HEK293 (cell line): ENCODE data around the gene PHKG1.
"Not testable (repeated sequence)": the region's sequence is repeated elsewhere in the genome, so short reads cannot be mapped to it uniquely, and the experiment has no call there.

Experiments
- CTCF ChIA-PET: fragments of 350-600 bp; formaldehyde crosslinking; extraction: SDS; loops from one replicate; lab custom pipeline; 2021; ENCODE audit warnings: antibody characterized with exemption; lab: Yijun Ruan, JAX
- POLR2A ChIA-PET: fragments of 300-600 bp; formaldehyde crosslinking; extraction: SDS; loops from one replicate; lab custom pipeline; 2020; ENCODE audit warnings: antibody characterized with exemption, inconsistent platforms; lab: Yijun Ruan, JAX
- H3K27ac ChIP-seq: fragments of 200-500 bp; sonication (Bioruptor generic); 2 replicates; pipeline ENCODE4 v1.5.1; 2014; ENCODE audit warnings: low read depth, low read length, control low read depth, inconsistent platforms; ENCODE audit errors: extremely low read depth
- H3K36me3 ChIP-seq, 2 experiments: fragments of 200-500 bp in 1 of 2; sonication (Bioruptor generic) in 1 of 2; 1 replicate in 1 of 2; 2 replicates in 1 of 2; pipeline ENCODE4 v1.5.1; 2014 to 2017; ENCODE audit warnings: inconsistent platforms in 2 of 2, low read length in 2 of 2; ENCODE audit not compliant: control insufficient read depth in 2 of 2, insufficient read depth in 1 of 2
- H3K4me1 ChIP-seq: fragments of 200-500 bp; sonication (Bioruptor generic); 2 replicates; pipeline ENCODE4 v1.5.1; 2014; ENCODE audit warnings: mild to moderate bottlenecking, low read length, inconsistent platforms; ENCODE audit not compliant: control insufficient read depth, insufficient read depth
- H3K4me3 ChIP-seq: 2 replicates; pipeline ENCODE4 v1.5.1; 2011; ENCODE audit warnings: low read depth, mild to moderate bottlenecking, control low read depth, low read length, moderate library complexity
- H3K9me3 ChIP-seq: fragments of 200-500 bp; sonication (Bioruptor generic); 2 replicates; pipeline ENCODE4 v1.5.1; 2014; ENCODE audit warnings: low read depth, low read length, inconsistent platforms; ENCODE audit not compliant: control insufficient read depth, insufficient read depth
- AEBP2 ChIP-seq: fragments of 450-650 bp; formaldehyde crosslinking; IDR thresholded peaks from 2 replicates; pipeline ENCODE4 v1.5.1; 2016; ENCODE audit warnings: missing biosample characterization, missing genetic modification characterization, borderline replicate concordance
- BCL6B ChIP-seq: fragments of 450-650 bp; formaldehyde crosslinking; IDR thresholded peaks from 2 replicates; pipeline ENCODE4 v1.5.1; 2017; ENCODE audit warnings: missing biosample characterization, missing genetic modification characterization
- GFI1B ChIP-seq: fragments of 450-650 bp; formaldehyde crosslinking; IDR thresholded peaks from 2 replicates; pipeline ENCODE4 v1.5.1; 2016; ENCODE audit warnings: missing biosample characterization, missing genetic modification characterization
- INSM2 ChIP-seq: fragments of 450-650 bp; formaldehyde crosslinking; IDR thresholded peaks from 2 replicates; pipeline ENCODE4 v1.5.1; 2016; ENCODE audit warnings: missing biosample characterization, missing genetic modification characterization
- KLF10 ChIP-seq: fragments of 450-650 bp; IDR thresholded peaks from 2 replicates; pipeline ENCODE4 v1.5.1; 2018; ENCODE audit warnings: missing biosample characterization, mild to moderate bottlenecking, missing genetic modification characterization
- KLF9 ChIP-seq: fragments of 450-650 bp; formaldehyde crosslinking; IDR thresholded peaks from 2 replicates; pipeline ENCODE4 v1.5.1; 2016; ENCODE audit warnings: missing biosample characterization, missing genetic modification characterization, low read depth
- RBAK ChIP-seq: fragments of 450-650 bp; formaldehyde crosslinking; IDR thresholded peaks from 2 replicates; pipeline ENCODE4 v1.5.1; 2016; ENCODE audit warnings: missing biosample characterization, missing genetic modification characterization
- REST ChIP-seq: fragments of 450-650 bp; formaldehyde crosslinking; IDR thresholded peaks from 2 replicates; pipeline ENCODE4 v1.5.1; 2016; ENCODE audit warnings: missing biosample characterization, missing genetic modification characterization
- ZBTB20 ChIP-seq: fragments of 450-650 bp; formaldehyde crosslinking; IDR thresholded peaks from 2 replicates; pipeline ENCODE4 v1.5.1; 2016; ENCODE audit warnings: missing biosample characterization, missing genetic modification characterization
- ZFP3 ChIP-seq: fragments of 450-650 bp; formaldehyde crosslinking; IDR thresholded peaks from 2 replicates; pipeline ENCODE4 v1.5.1; 2016; ENCODE audit warnings: low read depth, missing biosample characterization, missing genetic modification characterization
- ZFP69B ChIP-seq: fragments of 450-650 bp; formaldehyde crosslinking; IDR thresholded peaks from 2 replicates; pipeline ENCODE4 v1.5.1; 2016; ENCODE audit warnings: missing biosample characterization, missing genetic modification characterization
- ZIC2 ChIP-seq: fragments of 450-650 bp; formaldehyde crosslinking; IDR thresholded peaks from 2 replicates; pipeline ENCODE4 v1.5.1; 2016; ENCODE audit warnings: missing biosample characterization, missing genetic modification characterization
- ZNF138 ChIP-seq: fragments of 450-650 bp; formaldehyde crosslinking; IDR thresholded peaks from 2 replicates; pipeline ENCODE4 v1.5.1; 2016; ENCODE audit warnings: missing biosample characterization, missing genetic modification characterization, borderline replicate concordance
- ZNF155 ChIP-seq: fragments of 450-650 bp; formaldehyde crosslinking; IDR thresholded peaks from 2 replicates; pipeline ENCODE4 v1.5.1; 2016; ENCODE audit warnings: missing biosample characterization, missing genetic modification characterization
- ZNF2 ChIP-seq: fragments of 450-650 bp; formaldehyde crosslinking; IDR thresholded peaks from 2 replicates; pipeline ENCODE4 v1.5.1; 2016; ENCODE audit warnings: missing biosample characterization, missing genetic modification characterization
- ZNF311 ChIP-seq: fragments of 450-650 bp; formaldehyde crosslinking; IDR thresholded peaks from 2 replicates; pipeline ENCODE4 v1.5.1; 2017; ENCODE audit warnings: missing biosample characterization, missing genetic modification characterization, borderline replicate concordance
- ZNF350 ChIP-seq: fragments of 450-650 bp; formaldehyde crosslinking; IDR thresholded peaks from 2 replicates; pipeline ENCODE4 v1.5.0; 2017; ENCODE audit warnings: missing biosample characterization, mild to moderate bottlenecking, missing genetic modification characterization
- ZNF548 ChIP-seq: fragments of 450-650 bp; formaldehyde crosslinking; IDR thresholded peaks from 2 replicates; pipeline ENCODE4 v1.5.1; 2016; ENCODE audit warnings: missing biosample characterization, missing genetic modification characterization
- ZNF555 ChIP-seq: fragments of 450-650 bp; formaldehyde crosslinking; conservative IDR thresholded peaks from 2 replicates; pipeline ENCODE4 v1.5.1; 2017; ENCODE audit warnings: missing biosample characterization, mild to moderate bottlenecking, missing genetic modification characterization, inconsistent platforms
- ZNF560 ChIP-seq: fragments of 450-650 bp; formaldehyde crosslinking; IDR thresholded peaks from 2 replicates; pipeline ENCODE4 v1.5.1; 2017; ENCODE audit warnings: missing biosample characterization, missing genetic modification characterization, borderline replicate concordance
- ZNF580 ChIP-seq: fragments of 450-650 bp; formaldehyde crosslinking; IDR thresholded peaks from 2 replicates; pipeline ENCODE4 v1.5.1; 2016; ENCODE audit warnings: missing biosample characterization, missing genetic modification characterization
- ZNF610 ChIP-seq: fragments of 450-650 bp; formaldehyde crosslinking; IDR thresholded peaks from 2 replicates; pipeline ENCODE4 v1.5.1; 2016; ENCODE audit warnings: missing biosample characterization, missing genetic modification characterization, borderline replicate concordance
- ZNF677 ChIP-seq: fragments of 450-650 bp; IDR thresholded peaks from 2 replicates; pipeline ENCODE4 v1.5.0; 2018; ENCODE audit warnings: missing biosample characterization, mild to moderate bottlenecking, missing genetic modification characterization, moderate library complexity
- ZNF747 ChIP-seq: fragments of 450-650 bp; formaldehyde crosslinking; IDR thresholded peaks from 2 replicates; pipeline ENCODE4 v1.5.1; 2016; ENCODE audit warnings: missing biosample characterization, missing genetic modification characterization
- ZNF777 ChIP-seq: fragments of 450-650 bp; formaldehyde crosslinking; IDR thresholded peaks from 2 replicates; pipeline ENCODE4 v1.5.1; 2017; ENCODE audit warnings: missing biosample characterization, missing genetic modification characterization, borderline replicate concordance

The PHKG1 gene

GRCh38 chr7:56115852-56116538, 23.2 kb upstream of the PHKG1 start, which contains the start of gene NUPR2 (continued):
- TF ChIP-seq REST = no peak
- TF ChIP-seq KLF9 (tag by site-specific recombination) = no peak
- TF ChIP-seq GFI1B (tag by site-specific recombination) = no peak
- TF ChIP-seq ZNF350 (tag by site-specific recombination) = no peak
- no peak for TF ChIP-seq ZNF2 (tag by site-specific recombination)
- TF ChIP-seq ZNF138 (tag by site-specific recombination) = no peak

- H3K4me3 ChIP-seq, CTCF ChIA-PET, H3K36me3 ChIP-seq, H3K27ac ChIP-seq, POLR2A ChIA-PET, H3K4me1 ChIP-seq, H3K9me3 ChIP-seq: not testable (repeated sequence)
These were observed 19.5 kb upstream of the PHKG1 start for GRCh38 chr7:56112244-56112643.

GRCh38 chr7:56110611-56111010, 17.9 kb upstream of the PHKG1 start:
- CTCF ChIA-PET = no interaction called here
- POLR2A ChIA-PET = no interaction called here
- no peak for TF ChIP-seq ZBTB20
- TF ChIP-seq ZNF555 (tag by site-specific recombination) = no peak
- TF ChIP-seq ZNF155 (tag by site-specific recombination) = no peak
- no peak for TF ChIP-seq AEBP2 (tag by site-specific recombination)
- TF ChIP-seq INSM2 (tag by site-specific recombination) = no peak
- TF ChIP-seq RBAK (tag by site-specific recombination) = no peak
- TF ChIP-seq ZNF580 (tag by site-specific recombination) = no peak
- no peak for TF ChIP-seq ZIC2 (tag by site-specific recombination)
- TF ChIP-seq KLF10 = no peak
- TF ChIP-seq ZNF747 = no peak
- no peak for TF ChIP-seq ZNF548 (tag by site-specific recombination)
- TF ChIP-seq ZNF311 (tag by site-specific recombination) = no peak
- TF ChIP-seq ZNF777 (tag by site-specific recombination) = no peak
- no peak for TF ChIP-seq ZNF560 (tag by site-specific recombination)
- no peak for TF ChIP-seq ZNF677
- no peak for TF ChIP-seq BCL6B (tag by site-specific recombination)
- no peak for TF ChIP-seq ZFP3 (tag by site-specific recombination)
- TF ChIP-seq ZFP69B = no peak
- TF ChIP-seq ZNF610 = no peak

More at GRCh38 chr7:56110611-56111010, 17.9 kb upstream of the PHKG1 start:
- Histone ChIP-seq H3K9me3 (no peaks in the 10 kb centered on the region), H3K4me3 (no peak overlapping the region), H3K27ac (no peak overlapping the region), H3K36me3 (no peaks in the 10 kb centered on the region), H3K4me1 (no peaks in the 10 kb centered on the region)
